Endodermal cell (in vitro differentiated cells): Measurements from ENCODE around the gene FSHR. TPM values are rescaled to one million over a fixed set of nuclear protein-coding genes. Genes with fewer than 3 reads are reported as not detected.

Source experiments
- DNase-seq: peaks from one replicate; pipeline ENCODE4 v3.0.0-alpha.2; 2017
- H3K27ac ChIP-seq: 2 replicates; pipeline ENCODE4 v1.5.1; 2013; ENCODE audit warnings: mild to moderate bottlenecking, low read depth, low read length, moderate library complexity
- H3K27me3 ChIP-seq: 2 replicates; pipeline ENCODE4 v1.6.1; 2013; ENCODE audit warnings: mild to moderate bottlenecking, low read length, moderate library complexity; ENCODE audit not compliant: insufficient read depth, control insufficient read depth, poor library complexity, severe bottlenecking
- H3K36me3 ChIP-seq: 2 replicates; pipeline ENCODE4 v1.7.0; 2013; ENCODE audit warnings: mild to moderate bottlenecking, low read length, moderate library complexity; ENCODE audit not compliant: control insufficient read depth, insufficient read depth
- H3K4me1 ChIP-seq: one replicate; pipeline ENCODE4 v1.7.0; 2013; ENCODE audit warnings: low read length; ENCODE audit not compliant: control insufficient read depth, insufficient read depth
- H3K4me3 ChIP-seq: 2 replicates; pipeline ENCODE4 v1.5.1; 2013; ENCODE audit warnings: mild to moderate bottlenecking, low read length, moderate library complexity
- H3K9ac ChIP-seq: 2 replicates; pipeline ENCODE4 v1.6.1; 2013; ENCODE audit warnings: mild to moderate bottlenecking, low read length, moderate library complexity; ENCODE audit not compliant: poor library complexity, severe bottlenecking; ENCODE audit errors: extremely low read depth
- H3K9me3 ChIP-seq: 2 replicates; pipeline ENCODE4 v1.6.1; 2013; ENCODE audit warnings: mild to moderate bottlenecking, low read length, moderate library complexity; ENCODE audit not compliant: control insufficient read depth
- H3K27ac Mint-ChIP-seq: 2 replicates; pipeline ENCODE4 v1.8.0; 2020; ENCODE audit warnings: mixed read lengths
- H3K27me3 Mint-ChIP-seq: 2 replicates; pipeline ENCODE4 v1.8.0; 2021; ENCODE audit warnings: mild to moderate bottlenecking, mixed read lengths; ENCODE audit not compliant: insufficient read depth
- H3K36me3 Mint-ChIP-seq: 2 replicates; pipeline ENCODE4 v1.8.0; 2020; ENCODE audit warnings: low read depth, mixed read lengths
- H3K4me1 Mint-ChIP-seq: 2 replicates; pipeline ENCODE4 v1.8.0; 2020; ENCODE audit warnings: mixed read lengths
- H3K4me3 Mint-ChIP-seq: 2 replicates; pipeline ENCODE4 v1.8.0; 2020; ENCODE audit warnings: mild to moderate bottlenecking, moderate library complexity, mixed read lengths
- H3K9me3 Mint-ChIP-seq: 2 replicates; pipeline ENCODE4 v1.8.0; 2020; ENCODE audit warnings: mild to moderate bottlenecking, mixed read lengths
- CTCF ChIP-seq: fragments of 200-600 bp; sonication (generic); conservative IDR thresholded peaks from 2 replicates; pipeline ENCODE4 v1.5.0; 2021; ENCODE audit warnings: antibody characterized with exemption, mild to moderate bottlenecking
- WGBS, 2 experiments: methylation state at CpG; one replicate each; pipeline versions ENCODE4 v1.1.5 to v1.1.7; 2013; ENCODE audit warnings: missing lambda C conversion rate in 2 of 2, mixed read lengths in 1 of 2; ENCODE audit not compliant: insufficient coverage in 1 of 2, insufficient read length in 1 of 2; 5-methylcytosine and 5-hydroxymethylcytosine counted together
- total RNA-seq, 2 donors: library from RNA; stranded (reverse); fragmentation: NEBNext Ultra II Directional in 1 of 2; extraction: Animal tissue kit (Norgen Biotek cat#: 25700) in 1 of 2; gene quantifications; 2 replicates in 1 of 2; 3 replicates in 1 of 2; pipeline ENCODE4 v1.2.1, GENCODE V29; 2021

The FSHR gene
- total RNA-seq, 2 donors from 2014 or later = 4.7 to 6.5 TPM

DNA sequence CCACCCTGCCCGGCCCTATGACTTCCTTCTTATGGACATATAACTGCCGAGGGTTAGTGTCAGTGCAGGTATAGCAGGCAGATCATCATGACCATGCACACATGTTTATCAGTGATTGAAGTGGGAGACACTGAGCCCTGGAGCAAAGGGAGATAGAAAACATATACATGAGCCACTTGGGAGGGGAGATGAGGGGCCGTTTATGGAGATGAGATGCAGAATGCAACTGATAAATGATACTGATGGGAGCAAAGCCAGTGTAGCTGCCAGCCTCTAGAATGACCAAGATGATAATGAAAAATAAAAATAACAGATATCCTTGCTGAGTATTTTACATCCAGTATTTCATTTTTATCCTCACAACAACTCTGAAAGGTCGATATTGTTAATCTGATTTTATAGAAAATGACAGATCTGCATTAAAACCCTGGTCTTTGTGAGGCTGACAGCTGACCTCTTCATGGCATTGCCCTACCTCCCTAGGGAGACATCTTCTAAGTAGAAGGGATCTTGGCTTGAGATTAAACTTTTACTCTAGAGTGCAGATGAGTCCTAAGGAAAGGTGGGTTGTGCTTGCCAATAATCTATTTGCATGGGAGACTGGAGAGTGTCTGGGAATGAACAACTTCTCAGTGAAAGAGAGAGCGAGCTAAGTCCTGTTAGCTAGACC, 220.4 kb downstream of the FSHR start:
- no peaks in the 10 kb centered on the region for H3K9me3 ChIP-seq
- no peaks in the 10 kb centered on the region for H3K36me3 ChIP-seq
- H3K4me1 ChIP-seq = no peaks in the 10 kb centered on the region
- no peaks in the 10 kb centered on the region for H3K9me3 Mint-ChIP-seq
- DNase-seq = no peak
- 93% methylated on average over 4 to 5 of the region's 5 CpGs for WGBS, 2 experiments
- no peak overlapping the region for H3K4me3 ChIP-seq
- H3K27me3 Mint-ChIP-seq = no peaks in the 10 kb centered on the region
- H3K27ac ChIP-seq = no peak overlapping the region
- no peak overlapping the region for H3K27ac Mint-ChIP-seq
- no peak for TF ChIP-seq CTCF
- H3K36me3 Mint-ChIP-seq = no peaks in the 10 kb centered on the region
- peaks cover 8% of the 10 kb centered on the region for H3K4me1 Mint-ChIP-seq
- H3K9ac ChIP-seq = no peak overlapping the region
- H3K27me3 ChIP-seq = no peaks in the 10 kb centered on the region
- H3K4me3 Mint-ChIP-seq = no peak overlapping the region

DNA sequence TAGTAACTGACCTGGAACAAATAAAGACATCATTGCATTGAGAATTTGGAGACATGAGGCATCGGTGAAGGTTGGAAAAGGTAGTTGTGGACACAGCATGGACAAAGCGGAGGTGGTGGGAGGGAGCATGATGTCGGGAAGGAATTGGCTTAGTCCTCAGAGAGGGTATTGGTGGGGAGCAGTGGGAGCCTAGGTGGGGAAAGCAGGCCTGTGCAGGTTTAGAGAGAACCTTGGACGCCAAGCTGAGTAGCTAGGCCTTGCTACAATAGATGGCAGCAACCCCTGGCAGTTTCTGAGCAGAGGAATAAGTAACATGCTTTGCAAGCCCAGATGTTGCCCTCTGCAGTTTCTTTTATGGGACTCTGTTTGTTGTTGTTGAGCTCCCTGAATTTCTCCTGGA, 221.6 kb downstream of the FSHR start:
- H3K9me3 ChIP-seq = no peaks in the 10 kb centered on the region
- H3K27ac ChIP-seq = no peak overlapping the region
- no peaks in the 10 kb centered on the region for H3K36me3 ChIP-seq
- H3K27me3 ChIP-seq = no peaks in the 10 kb centered on the region
- no peaks in the 10 kb centered on the region for H3K27me3 Mint-ChIP-seq
- no peaks in the 10 kb centered on the region for H3K9me3 Mint-ChIP-seq
- no peak for TF ChIP-seq CTCF
- 92 to 100% methylated on average over 3 to 4 of the region's 4 CpGs for WGBS, 2 experiments
- H3K4me1 Mint-ChIP-seq = peaks cover 3% of the 10 kb centered on the region
- DNase-seq = no peak
- no peaks in the 10 kb centered on the region for H3K36me3 Mint-ChIP-seq
- no peaks in the 10 kb centered on the region for H3K4me1 ChIP-seq
- no peak overlapping the region for H3K27ac Mint-ChIP-seq
- no peak overlapping the region for H3K4me3 ChIP-seq
- no peak overlapping the region for H3K9ac ChIP-seq
- H3K4me3 Mint-ChIP-seq = no peak overlapping the region

GRCh38 chr2:48929571-48930301, 224.6 kb downstream of the FSHR start:
- DNase-seq = no peak
- peaks cover 3% of the 10 kb centered on the region for H3K4me1 Mint-ChIP-seq
- no peak overlapping the region for H3K27ac ChIP-seq
- 90 to 94% methylated on average over 5 to 6 of the region's 6 CpGs for WGBS, 2 experiments
- H3K9me3 ChIP-seq = no peaks in the 10 kb centered on the region
- H3K27me3 Mint-ChIP-seq = no peaks in the 10 kb centered on the region
- H3K27me3 ChIP-seq = no peaks in the 10 kb centered on the region
- H3K4me3 Mint-ChIP-seq = no peak overlapping the region
- no peak for TF ChIP-seq CTCF
- no peak overlapping the region for H3K27ac Mint-ChIP-seq
- no peak overlapping the region for H3K4me3 ChIP-seq
- no peaks in the 10 kb centered on the region for H3K36me3 Mint-ChIP-seq
- H3K36me3 ChIP-seq = no peaks in the 10 kb centered on the region
- H3K9ac ChIP-seq = no peak overlapping the region
- H3K9me3 Mint-ChIP-seq = peaks cover 4% of the 10 kb centered on the region
- no peaks in the 10 kb centered on the region for H3K4me1 ChIP-seq
